Spinal cord (tissue), 10 donors: ENCODE measurements around the gene CCT4. TPM values are rescaled to one million over a fixed set of nuclear protein-coding genes. Genes with fewer than 3 reads are reported as not detected.
"Not testable (repeated sequence)": the region's sequence is repeated elsewhere in the genome, so short reads cannot be mapped to it uniquely, and the experiment has no call there.

Experiments
- DNase-seq, 6 donors: peaks; one replicate each; pipeline versions ENCODE4 v3.0.0 to v3.0.0-alpha.2; 2013 to 2015; ENCODE audit warnings: low spot score in 6 of 6, low read depth in 4 of 6
- H3K27ac ChIP-seq: one replicate; pipeline ENCODE4 v1.5.1; 2013; ENCODE audit warnings: low read depth, low read length, control low read depth
- H3K27me3 ChIP-seq: one replicate; pipeline ENCODE4 v1.6.1; 2013; ENCODE audit warnings: low read length; ENCODE audit not compliant: control insufficient read depth, insufficient read depth
- H3K36me3 ChIP-seq: one replicate; pipeline ENCODE4 v1.6.1; 2013; ENCODE audit warnings: low read length; ENCODE audit not compliant: control insufficient read depth, insufficient read depth
- H3K4me1 ChIP-seq: one replicate; pipeline ENCODE4 v1.6.1; 2013; ENCODE audit warnings: low read length; ENCODE audit not compliant: control insufficient read depth, insufficient read depth
- H3K4me3 ChIP-seq: one replicate; pipeline ENCODE4 v1.5.1; 2013; ENCODE audit warnings: low read depth, low read length, control low read depth
- H3K9me3 ChIP-seq: one replicate; pipeline ENCODE4 v1.6.1; 2013; ENCODE audit warnings: low read length; ENCODE audit not compliant: control insufficient read depth, insufficient read depth
- WGBS: methylation state at CpG from one replicate; pipeline ENCODE4 v1.1.5; 2013; ENCODE audit warnings: missing lambda C conversion rate; ENCODE audit not compliant: insufficient coverage; 5-methylcytosine and 5-hydroxymethylcytosine counted together
- polyA plus RNA-seq, 2 donors: library from polyadenylated mRNA; unstranded; fragments of 120-200 nt; gene quantifications; one replicate each; pipeline ENCODE4 v1.2.1, GENCODE V29; 2013; ENCODE audit not compliant: insufficient read length in 2 of 2
- total RNA-seq, 2 donors: library from RNA; depleted of rRNA in 1 of 2; stranded (reverse); fragments of 120-200 nt in 1 of 2; fragments of >200 nt in 1 of 2; gene quantifications; one replicate each; pipeline versions ENCODE4 v1.2.3 to v1.2.4, GENCODE V29; 2013 to 2014
- donor health status: healthy.

The CCT4 gene
- total and polyA plus RNA-seq, 4 donors, result 132 to 152 (median 138) TPM

- Histone ChIP-seq H3K27ac (no peak overlapping the region), H3K27me3 (no peaks in the 10 kb centered on the region), H3K9me3 (no peaks in the 10 kb centered on the region), H3K4me1 (peaks cover 14% of the 10 kb centered on the region), H3K36me3 (peaks cover 34% of the 10 kb centered on the region), H3K4me3 (no peak overlapping the region)
- DNase-seq, result no peak
- 93% methylated on average over 10 of the region's 18 CpGs for WGBS
Observed at GRCh38 chr2:61885896-61886603, 2.4 kb downstream of the CCT4 start.

DNA sequence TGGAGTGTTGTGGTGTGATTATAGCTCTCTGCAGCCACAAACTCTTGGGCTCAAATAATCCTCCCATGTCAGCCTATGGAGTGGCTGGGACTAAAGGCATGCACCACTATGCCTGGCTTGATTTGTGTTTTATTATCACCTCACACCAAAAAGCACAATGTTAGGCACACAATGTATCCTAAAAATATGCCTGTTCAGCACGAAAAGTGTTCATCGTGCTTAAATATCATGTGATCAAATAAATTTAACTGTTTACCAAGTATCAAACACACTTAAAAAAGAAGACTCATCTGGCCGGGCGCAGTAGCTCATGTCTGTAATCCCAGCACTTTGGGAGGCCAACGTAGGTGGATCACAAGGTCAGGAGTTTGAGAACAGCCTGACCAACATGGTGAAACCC, 5.6 kb downstream of the CCT4 start:
- WGBS, result 90% methylated on average over 3 of the region's 5 CpGs
- peaks cover 47% of the 10 kb centered on the region for H3K36me3 ChIP-seq
- no peak for DNase-seq

DNA sequence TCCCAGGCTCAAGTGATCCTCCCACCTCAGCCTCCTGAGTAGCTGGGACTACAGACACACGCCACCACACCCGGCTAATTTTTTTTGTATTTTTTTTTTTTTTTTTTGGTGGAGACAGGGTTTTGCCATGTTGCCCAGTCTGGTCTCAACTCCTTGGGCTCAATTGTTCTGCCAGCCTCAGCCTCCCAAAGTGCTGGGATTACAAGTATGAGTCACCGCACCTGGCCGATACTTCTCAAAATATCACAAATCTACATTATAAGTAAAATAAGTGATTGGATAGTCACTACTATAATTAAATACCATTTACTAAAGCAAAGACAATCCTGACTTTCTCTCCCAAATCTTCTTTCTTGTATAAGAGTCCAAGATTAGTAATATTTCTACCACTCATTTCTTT, 9.1 kb downstream of the CCT4 start:
- H3K4me3 ChIP-seq, H3K27ac ChIP-seq, DNase-seq, H3K27me3 ChIP-seq, H3K4me1 ChIP-seq, H3K9me3 ChIP-seq: not testable (repeated sequence)
- WGBS, result no CpG with 5 or more reads among the region's 4 CpGs
- H3K36me3 ChIP-seq, result peaks cover 44% of the 10 kb centered on the region

More for the DNA sequence above, 5.6 kb downstream of the CCT4 start:
- Histone ChIP-seq H3K4me3 (no peak overlapping the region), H3K9me3 (no peaks in the 10 kb centered on the region), H3K4me1 (peaks cover 7% of the 10 kb centered on the region), H3K27ac (no peak overlapping the region), H3K27me3 (no peaks in the 10 kb centered on the region)

DNA sequence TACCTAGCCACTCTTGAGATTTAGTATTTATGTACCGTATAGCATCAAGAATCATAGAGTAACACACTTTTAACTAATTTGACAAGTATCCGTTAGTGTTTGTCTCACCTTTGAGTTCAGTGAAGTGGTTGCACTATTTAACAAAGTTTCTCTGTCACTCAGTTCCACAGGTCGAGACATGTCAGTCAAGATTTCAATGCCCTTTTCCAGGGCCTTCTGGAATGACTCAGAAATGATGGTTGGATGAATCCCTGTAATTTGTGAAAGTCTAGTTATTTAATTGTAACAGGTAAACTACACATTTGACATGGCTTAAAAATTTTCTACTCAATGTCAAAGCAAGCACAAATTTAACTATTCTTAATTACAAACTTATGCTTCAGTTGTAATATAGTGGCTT, 9.7 kb downstream of the CCT4 start:
- H3K36me3 ChIP-seq, result peaks cover 43% of the 10 kb centered on the region
- no peak overlapping the region for H3K27ac ChIP-seq
- no peaks in the 10 kb centered on the region for H3K4me1 ChIP-seq
- no peaks in the 10 kb centered on the region for H3K9me3 ChIP-seq
- no peaks in the 10 kb centered on the region for H3K27me3 ChIP-seq
- WGBS, result 100% methylated on average over 1 of the region's 3 CpGs
- DNase-seq, result no peak
- no peak overlapping the region for H3K4me3 ChIP-seq

DNA sequence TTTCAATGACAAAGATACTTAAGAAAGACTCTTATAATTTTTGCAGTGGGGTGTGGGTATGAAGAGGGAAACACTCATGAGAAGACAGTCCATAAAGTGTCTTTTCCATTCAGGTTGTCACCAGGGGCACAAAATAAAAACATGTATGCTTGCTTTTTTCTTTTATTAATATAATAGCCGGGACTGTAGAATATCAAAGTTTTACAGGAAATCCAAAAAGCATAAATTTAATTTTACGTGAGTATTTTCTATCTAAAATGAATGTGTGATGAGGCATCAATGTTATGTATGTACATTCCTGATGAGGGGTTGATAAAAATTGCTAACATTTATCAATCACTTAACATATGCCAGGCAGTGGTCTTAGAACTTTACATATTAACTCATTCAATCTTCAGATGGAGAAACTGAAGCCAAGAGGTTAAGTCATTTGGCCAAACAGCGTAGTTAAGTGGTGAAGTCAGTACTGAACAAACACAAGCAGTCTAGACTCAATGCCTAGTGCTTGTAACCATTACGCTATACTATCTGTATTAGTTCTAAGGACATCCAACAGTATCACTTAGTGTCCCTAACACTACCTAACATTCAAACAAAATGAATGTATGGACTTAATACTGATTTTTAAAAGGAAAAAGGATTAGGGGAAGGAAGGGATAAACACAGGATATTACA, 10.7 kb downstream of the CCT4 start:
- Histone ChIP-seq H3K27ac (no peak overlapping the region), H3K27me3 (no peaks in the 10 kb centered on the region), H3K4me3 (no peak overlapping the region), H3K9me3 (no peaks in the 10 kb centered on the region), H3K36me3 (peaks cover 42% of the 10 kb centered on the region), H3K4me1 (no peaks in the 10 kb centered on the region)
- no peak for DNase-seq
- no CpG with 5 or more reads among the region's 4 CpGs for WGBS

DNA sequence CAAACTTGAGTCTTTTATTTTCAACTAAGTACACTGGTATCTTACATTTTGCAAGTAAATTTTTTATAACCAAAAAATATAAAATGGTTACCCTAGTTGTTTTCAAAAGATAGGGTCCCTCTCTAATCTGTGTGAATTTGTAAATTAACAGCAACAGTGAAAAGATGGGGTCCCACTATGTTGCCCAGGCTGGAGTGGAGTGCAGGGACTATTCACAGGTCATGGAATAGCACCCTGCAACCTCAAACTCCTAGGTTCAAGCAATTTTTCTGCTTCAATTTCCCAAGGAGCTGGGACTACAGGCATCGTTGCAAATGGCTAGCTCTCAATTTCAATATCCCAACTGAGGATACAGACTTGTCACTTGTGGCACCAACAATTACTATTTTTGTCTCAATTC, 12.1 kb downstream of the CCT4 start:
- WGBS, result 100% methylated on average over 1 of the region's 1 CpG

DNA sequence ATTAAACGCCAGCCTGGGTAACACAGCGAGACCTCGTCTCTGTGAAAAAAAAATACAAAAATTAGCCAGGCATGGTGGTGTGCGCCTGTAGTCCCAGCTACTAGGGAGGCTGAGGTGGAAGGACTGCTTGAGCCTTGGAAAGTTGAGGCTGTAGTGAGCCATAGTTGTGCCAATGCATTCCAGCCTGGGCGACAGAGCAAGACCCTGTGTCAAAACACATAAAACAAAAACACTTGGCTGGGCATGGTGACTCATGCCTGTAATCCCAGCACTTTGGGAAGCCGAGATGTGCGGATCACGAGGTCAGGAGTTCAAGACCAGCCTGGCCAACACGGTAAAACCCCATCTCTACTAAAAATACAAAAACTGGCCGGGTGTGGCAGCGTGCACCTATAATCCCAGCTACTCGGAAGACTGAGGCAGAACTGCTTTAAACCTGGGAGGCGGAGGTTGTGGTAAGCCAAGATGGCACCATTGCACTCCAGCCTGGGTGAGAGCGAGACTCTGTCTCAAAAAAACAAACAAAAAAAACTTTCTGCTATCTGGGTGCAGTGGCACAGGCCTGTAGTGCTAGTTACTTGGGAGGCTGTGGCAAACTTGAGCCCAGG, 21.9 kb downstream of the CCT4 start:
- H3K4me1 ChIP-seq, H3K27me3 ChIP-seq, H3K4me3 ChIP-seq, H3K27ac ChIP-seq, H3K9me3 ChIP-seq, DNase-seq: not testable (repeated sequence)
- 96% methylated on average over 11 of the region's 14 CpGs for WGBS
- H3K36me3 ChIP-seq, result peaks cover 44% of the 10 kb centered on the region

More for the DNA sequence above, 12.1 kb downstream of the CCT4 start:
- Histone ChIP-seq H3K9me3 (no peaks in the 10 kb centered on the region), H3K27me3 (no peaks in the 10 kb centered on the region), H3K4me1 (no peaks in the 10 kb centered on the region), H3K4me3 (no peak overlapping the region), H3K36me3 (peaks cover 37% of the 10 kb centered on the region), H3K27ac (no peak overlapping the region)
- DNase-seq, result no peak

DNA sequence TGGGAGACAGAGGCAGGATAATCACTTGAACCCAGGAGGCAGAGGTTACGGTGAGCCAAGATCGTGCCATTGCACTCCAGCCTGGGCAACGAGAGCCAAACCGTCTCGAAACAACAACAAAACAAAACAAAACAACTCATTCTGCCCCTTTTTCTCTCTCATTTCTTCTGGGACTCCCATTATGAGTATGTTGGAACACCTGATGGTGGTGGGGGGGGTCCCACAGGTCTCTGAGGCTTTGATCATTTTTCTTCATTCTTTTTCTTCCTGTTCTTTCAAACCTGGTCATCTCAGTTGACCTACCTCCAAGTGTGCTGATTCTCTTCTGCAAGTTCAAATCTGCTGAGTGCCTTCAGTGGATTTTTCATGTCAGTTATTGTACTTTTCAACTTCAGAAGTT, 26.4 kb downstream of the CCT4 start:
- Histone ChIP-seq H3K4me1 (no peaks in the 10 kb centered on the region), H3K27me3 (no peaks in the 10 kb centered on the region), H3K9me3 (peaks cover 4% of the 10 kb centered on the region), H3K27ac (no peak overlapping the region), H3K4me3 (no peak overlapping the region), H3K36me3 (peaks cover 24% of the 10 kb centered on the region)
- WGBS, result 100% methylated on average over 5 of the region's 5 CpGs
- DNase-seq, result no peak

DNA sequence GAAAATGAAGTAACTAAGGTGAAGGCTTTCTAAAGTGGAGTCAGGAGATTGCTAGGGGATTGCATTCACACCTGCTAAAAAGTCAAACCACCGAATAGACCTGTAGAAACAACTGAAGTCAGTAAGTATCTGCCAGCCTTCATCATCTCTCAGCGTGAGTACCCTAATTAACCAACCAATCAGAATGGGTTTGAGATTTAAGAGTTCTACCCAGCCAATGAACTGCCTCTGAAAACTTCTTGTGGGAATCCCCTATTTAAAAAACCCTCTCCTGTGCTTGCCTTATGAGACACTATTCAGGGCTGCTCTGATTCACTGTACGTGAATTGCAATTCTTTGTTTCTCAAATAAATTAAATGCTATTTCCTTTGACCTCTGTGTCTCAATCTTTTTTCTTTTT, 31.2 kb downstream of the CCT4 start:
- H3K4me1 ChIP-seq, result peaks cover 10% of the 10 kb centered on the region
- DNase-seq, result no peak
- peaks cover 3% of the 10 kb centered on the region for H3K36me3 ChIP-seq
- peaks cover 3% of the 10 kb centered on the region for H3K9me3 ChIP-seq
- H3K27me3 ChIP-seq, result no peaks in the 10 kb centered on the region
- H3K27ac ChIP-seq, result no peak overlapping the region
- H3K4me3 ChIP-seq, result no peak overlapping the region
- 100% methylated on average over 1 of the region's 3 CpGs for WGBS

- H3K27me3 ChIP-seq, result no peaks in the 10 kb centered on the region
- no peaks in the 10 kb centered on the region for H3K36me3 ChIP-seq
- H3K4me3 ChIP-seq, result peak overlapping the region; percentile 99
- H3K9me3 ChIP-seq, result no peaks in the 10 kb centered on the region
- DNase-seq, result no peak
- peak overlapping the region; percentile 95 for H3K27ac ChIP-seq
- 20% methylated on average over 3 of the region's 9 CpGs for WGBS
- H3K4me1 ChIP-seq, result peaks cover 10% of the 10 kb centered on the region
Observed at GRCh38 chr2:61855318-61855613, 33.2 kb downstream of the CCT4 start.
